HepG2 (cell line): ENCODE measurements around the gene ESF1. TPM values are rescaled to one million over a fixed set of nuclear protein-coding genes. Genes with fewer than 3 reads are reported as not detected.

Experiments
- CENPT ChIP-seq: sonication (generic); formaldehyde crosslinking; IDR thresholded peaks from 2 replicates; pipeline ENCODE4 v1.8.0; 2022; ENCODE audit warnings: low read depth, mild to moderate bottlenecking, moderate library complexity, missing genetic modification reagents
- ETV5 ChIP-seq: IDR thresholded peaks from 2 replicates; pipeline ENCODE4 v1.6.1; 2018; ENCODE audit warnings: missing biosample characterization, missing genetic modification reagents, inconsistent platforms, borderline replicate concordance
- GABPB1 ChIP-seq: IDR thresholded peaks from 2 replicates; pipeline ENCODE4 v1.6.1; 2016; ENCODE audit warnings: mild to moderate bottlenecking, missing genetic modification reagents, moderate library complexity, missing compliant biosample characterization
- HDAC6 ChIP-seq: fragments of 200-600 bp; sonication (generic); IDR thresholded peaks from 2 replicates; pipeline ENCODE4 v1.7.0; 2017; ENCODE audit warnings: mild to moderate bottlenecking, antibody characterized with exemption, low read length, low read depth
- HOXA7 ChIP-seq: sonication (generic); formaldehyde crosslinking; IDR thresholded peaks from 2 replicates; pipeline ENCODE4 v1.8.1; 2022; ENCODE audit warnings: mild to moderate bottlenecking, missing genetic modification reagents, moderate library complexity
- IKZF5 ChIP-seq: IDR thresholded peaks from 2 replicates; pipeline ENCODE4 v1.6.1; 2018; ENCODE audit warnings: missing genetic modification reagents, mild to moderate bottlenecking, missing compliant biosample characterization
- ISX ChIP-seq: sonication (generic); formaldehyde crosslinking; conservative IDR thresholded peaks from 2 replicates; pipeline ENCODE4 v1.5.0; 2020; ENCODE audit warnings: missing genetic modification reagents
- JUN ChIP-seq: sonication (generic); formaldehyde crosslinking; IDR thresholded peaks from 2 replicates; pipeline ENCODE4 v1.4.0; 2020; ENCODE audit warnings: mild to moderate bottlenecking, missing genetic modification reagents
- MTF1 ChIP-seq: sonication (generic); formaldehyde crosslinking; IDR thresholded peaks from 2 replicates; pipeline ENCODE4 v1.5.0; 2020; ENCODE audit warnings: missing genetic modification reagents
- NR2F2 ChIP-seq: IDR thresholded peaks from 2 replicates; pipeline ENCODE4 v1.6.1; 2012; ENCODE audit warnings: low read depth, inconsistent platforms, borderline replicate concordance
- POLR2AphosphoS5 ChIP-seq: IDR thresholded peaks from 2 replicates; pipeline ENCODE4 v1.6.1; 2012; ENCODE audit warnings: low read depth, low read length
- SIN3B ChIP-seq: fragments of 150-350 bp; IDR thresholded peaks from 2 replicates; pipeline ENCODE4 v1.6.1; 2014; ENCODE audit warnings: low read length
- SIX4 ChIP-seq: sonication (generic); formaldehyde crosslinking; IDR thresholded peaks from 2 replicates; pipeline ENCODE4 v1.4.0; 2020; ENCODE audit warnings: missing genetic modification reagents
- ZBTB4 ChIP-seq: sonication (generic); formaldehyde crosslinking; IDR thresholded peaks from 2 replicates; pipeline ENCODE4 v1.4.0; 2020; ENCODE audit warnings: missing genetic modification reagents, mild to moderate bottlenecking, borderline replicate concordance
- ZBTB43 ChIP-seq: sonication (generic); formaldehyde crosslinking; conservative IDR thresholded peaks from 2 replicates; pipeline ENCODE4 v1.4.0; 2020; ENCODE audit warnings: missing genetic modification reagents
- ZNF136 ChIP-seq: sonication (generic); formaldehyde crosslinking; IDR thresholded peaks from 2 replicates; pipeline ENCODE4 v1.8.1; 2022; ENCODE audit warnings: low read depth, mild to moderate bottlenecking, moderate library complexity, missing genetic modification reagents
- ZNF180 ChIP-seq: sonication (generic); formaldehyde crosslinking; IDR thresholded peaks from 2 replicates; pipeline ENCODE4 v1.4.0; 2020; ENCODE audit warnings: low read depth, missing genetic modification reagents, borderline replicate concordance
- ZNF335 ChIP-seq: sonication (generic); formaldehyde crosslinking; IDR thresholded peaks from 2 replicates; pipeline ENCODE4 v1.4.0; 2020; ENCODE audit warnings: missing genetic modification reagents
- ZNF552 ChIP-seq: sonication (generic); formaldehyde crosslinking; IDR thresholded peaks from 2 replicates; pipeline ENCODE4 v1.9.0; 2022; ENCODE audit warnings: missing genetic modification reagents, mild to moderate bottlenecking, borderline replicate concordance
- ZNF607 ChIP-seq: sonication (generic); formaldehyde crosslinking; IDR thresholded peaks from 2 replicates; pipeline ENCODE4 v1.5.1; 2020; ENCODE audit warnings: missing genetic modification reagents, mild to moderate bottlenecking, borderline replicate concordance
- ZNF691 ChIP-seq: sonication (generic); formaldehyde crosslinking; IDR thresholded peaks from 2 replicates; pipeline ENCODE4 v1.4.0; 2020; ENCODE audit warnings: missing genetic modification reagents, low read depth, mild to moderate bottlenecking, borderline replicate concordance
- ZNF747 ChIP-seq: sonication (generic); formaldehyde crosslinking; IDR thresholded peaks from 2 replicates; pipeline ENCODE4 v1.8.1; 2023; ENCODE audit warnings: missing genetic modification reagents, mild to moderate bottlenecking, borderline replicate concordance
- ZNF839 ChIP-seq: sonication (generic); formaldehyde crosslinking; IDR thresholded peaks from 2 replicates; pipeline ENCODE4 v1.4.0; 2020; ENCODE audit warnings: missing genetic modification reagents, mild to moderate bottlenecking, borderline replicate concordance
- ZNF850 ChIP-seq: sonication (generic); formaldehyde crosslinking; conservative IDR thresholded peaks from 2 replicates; pipeline ENCODE4 v1.9.0; 2021; ENCODE audit warnings: mild to moderate bottlenecking, missing genetic modification reagents
- ZSCAN25 ChIP-seq: sonication (generic); formaldehyde crosslinking; IDR thresholded peaks from 2 replicates; pipeline ENCODE4 v1.8.0; 2022; ENCODE audit warnings: mild to moderate bottlenecking, missing genetic modification reagents
- polyA plus RNA-seq, 8 experiments: library from polyadenylated mRNA; depleted of rRNA in 3 of 8; stranded (reverse) in 7 of 8; unstranded in 1 of 8; fragments of >200 nt; fragmentation: Illumina TruSeq in 4 of 8; extraction: Trizol in 4 of 8; gene quantifications; 2 replicates each; pipeline versions ENCODE4 v1.2.1 to v1.2.3, GENCODE V29; 2011 to 2016; ENCODE audit warnings: low read depth in 4 of 8, missing spikeins in 1 of 8, mixed read lengths in 1 of 8; ENCODE audit not compliant: insufficient read depth in 1 of 8
- total RNA-seq, 5 experiments: library from RNA; depleted of rRNA; stranded (reverse); fragments of >200 nt; fragmentation: Illumina TruSeq; extraction: Trizol; gene quantifications; 2 replicates each; pipeline ENCODE4 v1.2.3, GENCODE V29; 2016; ENCODE audit warnings: low read depth in 1 of 5

The ESF1 gene
- total and polyA plus RNA-seq, 2 of the 13 experiments (the other 11 are each of a cell fraction or from before 2014, with no cell fraction given): 7.3 to 66.9 TPM

- TF ChIP-seq CENPT (CRISPR knock-in tag) (no peak), ZBTB4 (CRISPR knock-in tag) (no peak), ZNF747 (CRISPR knock-in tag) (no peak), JUN (CRISPR knock-in tag) (no peak), POLR2AphosphoS5 (no peak), ZBTB43 (no peak), ZNF691 (CRISPR knock-in tag) (no peak), ZNF552 (no peak), HDAC6 (no peak), MTF1 (no peak), ZNF607 (no peak), ZNF180 (CRISPR knock-in tag) (no peak), GABPB1 (CRISPR knock-in tag) (no peak), IKZF5 (CRISPR knock-in tag) (no peak), ZNF335 (0 out of 2 replicates have a peak, but pooled peaks have one; percentile 13), HOXA7 (CRISPR knock-in tag) (no peak), ETV5 (CRISPR knock-in tag) (no peak; the same call in 1 of the 2 replicates), SIX4 (no peak), ISX (CRISPR knock-in tag) (no peak), ZNF850 (CRISPR knock-in tag) (no peak), NR2F2 (no peak), ZNF136 (CRISPR knock-in tag) (0 out of 2 replicates have a peak, but pooled peaks have one; percentile 67), ZSCAN25 (no peak), ZNF839 (no peak), SIN3B (no peak)
These were observed 3.6 kb upstream of the ESF1 start (continued) for GRCh38 chr20:13788167-13788834.
